GF-D8 (cell line): ENCODE data around the gene ZNF691.
"Not testable (repeated sequence)": the region's sequence is repeated elsewhere in the genome, so short reads cannot be mapped to it uniquely, and the experiment has no call there.

Source experiments
- DNase-seq: peaks from one replicate; lab custom pipeline; 2025; lab: John Stamatoyannopoulos, UW

Gene ZNF691

GRCh38 chr1:42846257-42847110, at the start of gene ZNF691:
Gene ZNF691, plus strand, starts transcription at chr1:42846613. Its CDS starts 3,046 bp downstream, at chr1:42849659.
- DNase-seq: peak; percentile 94

GRCh38 chr1:42797414-42797813, 49.0 kb upstream of the ZNF691 start:
- no peak for DNase-seq

- DNase-seq: no peak
These were observed 48.4 kb upstream of the ZNF691 start for GRCh38 chr1:42797979-42798378.

GRCh38 chr1:42801832-42802473, 44.5 kb upstream of the ZNF691 start:
- no peak for DNase-seq

GRCh38 chr1:42806171-42806570, 40.2 kb upstream of the ZNF691 start:
- DNase-seq: no peak

- DNase-seq: no peak
These were observed 39.8 kb upstream of the ZNF691 start for GRCh38 chr1:42806593-42806992.

- DNase-seq: no peak
These were observed 39.3 kb upstream of the ZNF691 start for GRCh38 chr1:42807056-42807668.

- not testable (repeated sequence) for DNase-seq
These were observed 31.6 kb upstream of the ZNF691 start for GRCh38 chr1:42814815-42815214.

- peak; percentile 8 for DNase-seq
These were observed 30.4 kb upstream of the ZNF691 start for GRCh38 chr1:42815941-42816584.

- DNase-seq: peak; percentile 46
These were observed 29.6 kb upstream of the ZNF691 start, which contains the start of the genes ERMAP and SVBP for GRCh38 chr1:42816585-42817439. Gene ERMAP, plus strand, starts transcription at chr1:42817122. Its CDS starts 13,327 bp downstream, at chr1:42830449. Gene SVBP, minus strand, starts transcription at chr1:42817397. Its CDS starts 853 bp downstream, at chr1:42816544.

- no peak for DNase-seq
These were observed 29.0 kb upstream of the ZNF691 start for GRCh38 chr1:42817440-42817767.

GRCh38 chr1:42817976-42818375, 28.4 kb upstream of the ZNF691 start:
- no peak for DNase-seq

- no peak for DNase-seq
These were observed 25.6 kb upstream of the ZNF691 start for GRCh38 chr1:42820813-42821212.

GRCh38 chr1:42821690-42822089, 24.7 kb upstream of the ZNF691 start:
- no peak for DNase-seq

GRCh38 chr1:42822800-42823392, 23.5 kb upstream of the ZNF691 start:
- DNase-seq: no peak

GRCh38 chr1:42824481-42825035, 21.9 kb upstream of the ZNF691 start:
- no peak for DNase-seq

- no peak for DNase-seq
These were observed 21.2 kb upstream of the ZNF691 start for GRCh38 chr1:42825036-42825851.

- DNase-seq: no peak
These were observed 15.8 kb upstream of the ZNF691 start for GRCh38 chr1:42830631-42831030.

- DNase-seq: no peak
These were observed 15.1 kb upstream of the ZNF691 start for GRCh38 chr1:42831273-42831672.
